Loucy (cell line): ENCODE measurements around the gene P2RX1.

Experiments
- H2AFZ ChIP-seq: fragments of 200-600 bp; sonication (generic); 2 replicates; pipeline ENCODE4 v1.6.0; 2016; ENCODE audit warnings: antibody characterized with exemption, mild to moderate bottlenecking, low read length, moderate library complexity
- H3F3A ChIP-seq: fragments of 200-600 bp; 2 replicates; pipeline ENCODE4 v1.6.0; 2016; ENCODE audit warnings: antibody characterized with exemption, low read depth, mild to moderate bottlenecking
- H3K27me3 ChIP-seq: fragments of 200-600 bp; sonication (generic); 2 replicates; pipeline ENCODE4 v1.6.1; 2014; ENCODE audit warnings: low read length, mild to moderate bottlenecking; ENCODE audit not compliant: insufficient read depth, poor library complexity, severe bottlenecking
- H3K36me3 ChIP-seq: fragments of 200-600 bp; sonication (generic); 2 replicates; pipeline ENCODE4 v1.6.1; 2016; ENCODE audit warnings: low read length; ENCODE audit not compliant: insufficient read depth
- H3K4me1 ChIP-seq: fragments of 200-600 bp; sonication (generic); 2 replicates; pipeline ENCODE4 v1.5.1; 2014; ENCODE audit warnings: low read length, mild to moderate bottlenecking; ENCODE audit not compliant: insufficient read depth, poor library complexity, severe bottlenecking
- H3K4me2 ChIP-seq: fragments of 200-600 bp; sonication (generic); 2 replicates; pipeline ENCODE4 v1.6.0; 2014; ENCODE audit warnings: antibody characterized with exemption, low read length, low read depth, mild to moderate bottlenecking; ENCODE audit not compliant: poor library complexity, severe bottlenecking
- H3K4me3 ChIP-seq: fragments of 200-600 bp; sonication (generic); 2 replicates; pipeline ENCODE4 v1.5.1; 2014; ENCODE audit warnings: low read length, mild to moderate bottlenecking, mixed read lengths; ENCODE audit not compliant: poor library complexity, severe bottlenecking
- H3K79me2 ChIP-seq: fragments of 200-600 bp; sonication (generic); 2 replicates; pipeline ENCODE4 v1.6.1; 2014; ENCODE audit warnings: low read length; ENCODE audit not compliant: insufficient read depth
- H3K9ac ChIP-seq: fragments of 200-600 bp; sonication (generic); 2 replicates; pipeline ENCODE4 v1.6.0; 2014; ENCODE audit warnings: mild to moderate bottlenecking, low read depth, low read length, moderate library complexity; ENCODE audit not compliant: poor library complexity, severe bottlenecking
- H3K9me2 ChIP-seq: fragments of 200-600 bp; sonication (generic); replicated peaks from 2 replicates; pipeline ENCODE4 v1.6.1; 2016; ENCODE audit warnings: low read depth, low read length, mixed read lengths
- H3K9me3 ChIP-seq: fragments of 200-600 bp; sonication (generic); 2 replicates; pipeline ENCODE4 v1.6.1; 2014; ENCODE audit warnings: mild to moderate bottlenecking, antibody characterized with exemption, low read length, low read depth; ENCODE audit not compliant: insufficient read depth
- H4K20me1 ChIP-seq: fragments of 200-600 bp; sonication (generic); 2 replicates; pipeline ENCODE4 v1.6.0; 2014; ENCODE audit warnings: antibody characterized with exemption, low read length, mild to moderate bottlenecking; ENCODE audit not compliant: insufficient read depth, poor library complexity, severe bottlenecking
- EZH2phosphoT487 ChIP-seq: fragments of 200-600 bp; IDR thresholded peaks from 2 replicates; pipeline ENCODE4 v1.6.1; 2018; ENCODE audit warnings: antibody characterized with exemption, mild to moderate bottlenecking, moderate library complexity, borderline replicate concordance
- TF ChIP-seq, protein P1 (sequence below): fragments of 200-600 bp; sonication (generic); conservative IDR thresholded peaks from 2 replicates; pipeline ENCODE4 v1.5.1; 2014; ENCODE audit warnings: mild to moderate bottlenecking, antibody characterized with exemption, low read length

Gene P2RX1

DNA sequence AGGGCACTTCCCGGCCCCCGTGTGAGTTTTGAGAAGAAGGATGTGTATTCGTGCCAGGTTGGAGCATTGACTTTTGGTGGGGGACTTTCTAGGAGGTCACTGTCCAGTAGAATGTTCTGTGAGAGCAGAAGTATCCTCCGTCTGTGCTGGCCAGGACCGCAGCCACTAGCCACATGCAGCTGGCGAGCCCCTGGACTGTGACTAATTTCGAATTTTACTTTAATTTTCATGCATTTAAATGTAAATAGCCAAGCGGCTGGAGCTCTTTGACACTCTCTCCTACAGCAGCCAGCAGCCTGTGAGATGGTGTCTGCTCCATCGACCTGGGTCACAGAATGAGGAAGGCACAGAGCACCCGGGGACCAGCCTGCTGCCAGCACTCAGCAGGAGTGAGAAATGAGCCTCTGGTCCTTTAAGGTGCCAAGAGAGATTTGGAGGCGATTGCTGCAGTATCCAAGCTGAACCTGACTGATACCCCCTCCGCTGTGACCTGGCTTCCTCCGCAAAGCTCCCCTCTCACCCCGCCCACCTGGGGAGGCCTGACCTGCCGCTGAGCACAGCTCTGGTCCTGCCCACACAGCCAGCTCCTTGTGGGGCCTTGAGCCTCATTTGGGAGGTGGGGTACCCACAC is 40.2 kb upstream of the P2RX1 start:
- Histone ChIP-seq H3K9me3 (no peaks in the 10 kb centered on the region), H3K4me3 (no peak overlapping the region), H2AFZ (no peak overlapping the region), H3K79me2 (peaks cover 85% of the 10 kb centered on the region), H3K27me3 (no peaks in the 10 kb centered on the region), H3K36me3 (peaks cover 27% of the 10 kb centered on the region; the same call in 1 of the 2 replicates), H3K4me1 (peaks cover 40% of the 10 kb centered on the region), H3K4me2 (no peak overlapping the region), H3K9me2 (no peaks in the 10 kb centered on the region), H3K9ac (no peak overlapping the region), H4K20me1 (peaks cover 79% of the 10 kb centered on the region), H3F3A (no peaks in the 10 kb centered on the region)
- no peak for TF ChIP-seq EZH2phosphoT487
- TF ChIP-seq, protein P1, sequence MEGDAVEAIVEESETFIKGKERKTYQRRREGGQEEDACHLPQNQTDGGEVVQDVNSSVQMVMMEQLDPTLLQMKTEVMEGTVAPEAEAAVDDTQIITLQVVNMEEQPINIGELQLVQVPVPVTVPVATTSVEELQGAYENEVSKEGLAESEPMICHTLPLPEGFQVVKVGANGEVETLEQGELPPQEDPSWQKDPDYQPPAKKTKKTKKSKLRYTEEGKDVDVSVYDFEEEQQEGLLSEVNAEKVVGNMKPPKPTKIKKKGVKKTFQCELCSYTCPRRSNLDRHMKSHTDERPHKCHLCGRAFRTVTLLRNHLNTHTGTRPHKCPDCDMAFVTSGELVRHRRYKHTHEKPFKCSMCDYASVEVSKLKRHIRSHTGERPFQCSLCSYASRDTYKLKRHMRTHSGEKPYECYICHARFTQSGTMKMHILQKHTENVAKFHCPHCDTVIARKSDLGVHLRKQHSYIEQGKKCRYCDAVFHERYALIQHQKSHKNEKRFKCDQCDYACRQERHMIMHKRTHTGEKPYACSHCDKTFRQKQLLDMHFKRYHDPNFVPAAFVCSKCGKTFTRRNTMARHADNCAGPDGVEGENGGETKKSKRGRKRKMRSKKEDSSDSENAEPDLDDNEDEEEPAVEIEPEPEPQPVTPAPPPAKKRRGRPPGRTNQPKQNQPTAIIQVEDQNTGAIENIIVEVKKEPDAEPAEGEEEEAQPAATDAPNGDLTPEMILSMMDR = no peak

DNA sequence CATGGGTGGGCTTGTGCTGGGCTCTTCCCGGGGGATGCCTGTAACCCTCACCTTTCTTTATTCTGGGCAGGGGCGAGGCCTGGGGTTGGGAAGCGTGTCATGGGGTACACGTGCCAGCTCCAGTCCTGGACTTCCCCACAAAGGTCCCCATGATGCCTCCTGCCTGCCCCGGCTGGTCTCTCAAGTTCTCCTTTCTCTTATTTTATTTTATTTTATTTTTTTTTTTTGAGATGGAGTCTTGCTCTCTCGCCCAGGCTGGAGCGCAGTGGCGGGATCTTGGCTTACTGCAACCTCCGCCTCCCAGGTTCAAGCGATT is 39.4 kb upstream of the P2RX1 start:
- H3F3A ChIP-seq = no peaks in the 10 kb centered on the region
- no peaks in the 10 kb centered on the region for H3K9me3 ChIP-seq
- peaks cover 33% of the 10 kb centered on the region for H3K4me1 ChIP-seq
- H3K4me3 ChIP-seq = no peak overlapping the region
- no peak for TF ChIP-seq EZH2phosphoT487
- TF ChIP-seq, protein P1 = no peak
- peaks cover 72% of the 10 kb centered on the region for H4K20me1 ChIP-seq
- no peaks in the 10 kb centered on the region for H3K9me2 ChIP-seq
- H3K4me2 ChIP-seq = no peak overlapping the region
- H3K9ac ChIP-seq = no peak overlapping the region
- peaks cover 77% of the 10 kb centered on the region for H3K79me2 ChIP-seq
- no peak overlapping the region for H2AFZ ChIP-seq
- H3K27me3 ChIP-seq = no peaks in the 10 kb centered on the region
- H3K36me3 ChIP-seq = peaks cover 30% of the 10 kb centered on the region; the same call in 1 of the 2 replicates

DNA sequence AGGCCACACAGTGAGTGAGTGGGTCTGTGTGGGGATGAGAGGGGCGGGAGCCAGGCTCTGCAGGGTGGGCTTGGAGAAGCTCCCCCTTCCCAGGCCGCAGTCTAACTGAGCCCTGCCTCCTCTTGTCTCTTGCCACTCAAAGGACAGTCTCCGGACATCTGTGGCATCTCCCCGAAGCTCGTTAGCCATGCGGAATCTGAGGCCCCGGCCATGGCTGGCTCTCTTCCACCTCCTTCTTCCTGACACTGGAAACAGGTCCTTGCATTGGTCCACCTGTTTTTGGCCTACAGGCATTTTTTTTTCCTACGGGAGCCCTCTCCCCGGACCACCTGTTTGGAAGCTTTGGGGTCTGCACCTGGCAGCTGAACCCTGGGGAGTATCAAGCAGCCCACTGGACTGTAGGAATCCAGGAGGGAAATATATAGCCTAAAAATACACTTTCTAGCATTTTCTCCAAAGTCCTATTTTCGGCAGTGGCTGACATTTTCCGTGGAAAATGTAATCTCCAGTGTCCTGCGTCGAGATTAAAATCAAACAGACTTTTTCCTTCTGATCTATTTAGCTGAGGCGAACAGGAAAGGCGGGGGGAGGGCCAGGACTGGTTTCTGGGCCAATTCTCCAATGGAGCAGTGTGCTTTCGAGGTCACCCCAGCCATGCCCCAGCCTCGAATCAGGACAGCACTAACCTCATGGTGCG is 38.9 kb upstream of the P2RX1 start:
- H3K9me2 ChIP-seq = no peaks in the 10 kb centered on the region
- H3K9me3 ChIP-seq = no peaks in the 10 kb centered on the region
- no peak for TF ChIP-seq EZH2phosphoT487
- TF ChIP-seq, protein P1 = no peak
- no peaks in the 10 kb centered on the region for H3K27me3 ChIP-seq
- no peak overlapping the region for H3K4me2 ChIP-seq
- H3K36me3 ChIP-seq = peaks cover 35% of the 10 kb centered on the region; the same call in 1 of the 2 replicates
- peaks cover 28% of the 10 kb centered on the region for H3K4me1 ChIP-seq
- no peaks in the 10 kb centered on the region for H3F3A ChIP-seq
- peaks cover 67% of the 10 kb centered on the region for H4K20me1 ChIP-seq
- no peak overlapping the region for H3K9ac ChIP-seq
- H2AFZ ChIP-seq = no peak overlapping the region
- no peak overlapping the region for H3K4me3 ChIP-seq
- H3K79me2 ChIP-seq = peaks cover 72% of the 10 kb centered on the region
